GM23338 (cell line): Measurements from ENCODE around the gene TTC28. TPM values are rescaled to one million over a fixed set of nuclear protein-coding genes. Genes with fewer than 3 reads are reported as not detected.

Experiments
- ATAC-seq: fragments of 200-7000 bp; cut with Tn5 transposase; 3 replicates; pipeline ENCODE4 v1.9.1; 2020
- DNase-seq: peaks from one replicate; pipeline ENCODE4 v3.0.0-alpha.2; 2015; ENCODE audit warnings: low spot score
- H2AFZ ChIP-seq: fragments of 200-600 bp; sonication (generic); 2 replicates; pipeline ENCODE4 v1.8.0; 2016; ENCODE audit warnings: antibody characterized with exemption, mild to moderate bottlenecking, moderate library complexity
- H3F3A ChIP-seq: fragments of 200-600 bp; sonication (generic); replicated peaks from 2 replicates; pipeline ENCODE4 v1.8.0; 2017; ENCODE audit warnings: antibody characterized with exemption, mixed run types, low read depth
- H3K27ac ChIP-seq: fragments of 200-600 bp; sonication (generic); 2 replicates; pipeline ENCODE4 v1.6.1; 2016; ENCODE audit warnings: low read depth
- H3K27me3 ChIP-seq: fragments of 200-600 bp; sonication (generic); 2 replicates; pipeline ENCODE4 v1.8.0; 2016; ENCODE audit warnings: mild to moderate bottlenecking, mixed run types, moderate library complexity; ENCODE audit not compliant: insufficient read depth
- H3K36me3 ChIP-seq: fragments of 200-600 bp; sonication (generic); 2 replicates; pipeline ENCODE4 v1.8.0; 2016; ENCODE audit warnings: mild to moderate bottlenecking; ENCODE audit not compliant: insufficient read depth
- H3K4me1 ChIP-seq: fragments of 200-600 bp; sonication (generic); 2 replicates; pipeline ENCODE4 v1.8.0; 2016; ENCODE audit warnings: mild to moderate bottlenecking, moderate library complexity; ENCODE audit not compliant: insufficient read depth
- H3K4me2 ChIP-seq: fragments of 200-600 bp; sonication (generic); 2 replicates; pipeline ENCODE4 v1.7.1; 2017; ENCODE audit warnings: mixed run types
- H3K4me3 ChIP-seq: fragments of 200-600 bp; sonication (generic); 2 replicates; pipeline ENCODE4 v1.6.1; 2016; ENCODE audit warnings: mixed run types
- H3K79me2 ChIP-seq: fragments of 200-600 bp; sonication (generic); replicated peaks from 2 replicates; pipeline ENCODE4 v1.8.0; 2017; ENCODE audit warnings: mild to moderate bottlenecking; ENCODE audit not compliant: insufficient read depth
- H3K9me2 ChIP-seq: fragments of 200-600 bp; sonication (generic); 2 replicates; pipeline ENCODE4 v1.8.0; 2017; ENCODE audit not compliant: insufficient read depth
- H4K20me1 ChIP-seq: fragments of 200-600 bp; sonication (generic); replicated peaks from 2 replicates; pipeline ENCODE4 v1.8.0; 2017; ENCODE audit warnings: mild to moderate bottlenecking; ENCODE audit not compliant: insufficient read depth
- H3K27ac Mint-ChIP-seq: 2 replicates; pipeline ENCODE4 v1.8.0; 2020; ENCODE audit warnings: inconsistent platforms, mild to moderate bottlenecking, moderate library complexity, mixed read lengths
- H3K27me3 Mint-ChIP-seq: 3 replicates; pipeline ENCODE4 v1.8.0; 2022; ENCODE audit warnings: low read depth, mild to moderate bottlenecking, moderate library complexity, mixed read lengths, inconsistent platforms; ENCODE audit not compliant: insufficient read depth, poor library complexity
- H3K36me3 Mint-ChIP-seq: 3 replicates; pipeline ENCODE4 v1.8.0; 2021; ENCODE audit warnings: low read depth, mild to moderate bottlenecking, inconsistent platforms, moderate library complexity, mixed read lengths
- H3K4me1 Mint-ChIP-seq: 3 replicates; pipeline ENCODE4 v1.8.0; 2020; ENCODE audit warnings: mild to moderate bottlenecking, inconsistent platforms, mixed read lengths
- H3K4me3 Mint-ChIP-seq: 3 replicates; pipeline ENCODE4 v1.8.0; 2021; ENCODE audit warnings: moderate library complexity, mild to moderate bottlenecking, inconsistent platforms, mixed read lengths
- H3K9me3 Mint-ChIP-seq: 3 replicates; pipeline ENCODE4 v1.8.0; 2020; ENCODE audit warnings: moderate library complexity, mild to moderate bottlenecking, inconsistent platforms, mixed read lengths
- CTCF ChIP-seq, 2 experiments: fragments of 200-600 bp in 1 of 2; sonication (generic) in 1 of 2; conservative IDR thresholded peaks; 2 replicates each; pipeline versions ENCODE4 v1.5.1 to v1.6.1; 2016 to 2017; ENCODE audit warnings: antibody characterized with exemption in 2 of 2, low read depth in 2 of 2, mild to moderate bottlenecking in 2 of 2, moderate library complexity in 1 of 2
- ETS1 ChIP-seq: IDR thresholded peaks from 2 replicates; pipeline ENCODE4 v1.6.1; 2016; ENCODE audit warnings: antibody characterized with exemption
- EZH2 ChIP-seq: fragments of 200-600 bp; sonication (generic); IDR thresholded peaks from one replicate; pipeline ENCODE4 v1.8.0; 2017; ENCODE audit warnings: antibody characterized with exemption, mild to moderate bottlenecking, low read depth; ENCODE audit not compliant: unreplicated experiment
- EZH2phosphoT487 ChIP-seq: fragments of 200-600 bp; sonication (generic); IDR thresholded peaks from one replicate; pipeline ENCODE4 v1.8.1; 2018; ENCODE audit warnings: antibody characterized with exemption; ENCODE audit not compliant: unreplicated experiment
- NANOG ChIP-seq: IDR thresholded peaks from 2 replicates; pipeline ENCODE4 v1.6.1; 2016; ENCODE audit warnings: antibody characterized with exemption, borderline replicate concordance
- POLR2AphosphoS5 ChIP-seq: IDR thresholded peaks from 2 replicates; pipeline ENCODE4 v1.6.1; 2016; ENCODE audit warnings: antibody characterized with exemption, low read depth
- REST ChIP-seq: IDR thresholded peaks from one replicate; pipeline ENCODE4 v1.6.1; 2018; ENCODE audit warnings: antibody characterized with exemption; ENCODE audit not compliant: unreplicated experiment
- STAT1 ChIP-seq: IDR thresholded peaks from one replicate; pipeline ENCODE4 v1.6.1; 2016; ENCODE audit warnings: antibody characterized with exemption; ENCODE audit not compliant: unreplicated experiment
- ZNF114 ChIP-seq: fragments of 250-450 bp; sonication (Bioruptor Pico); IDR thresholded peaks from 2 replicates; pipeline ENCODE4 v1.5.0; 2020; ENCODE audit warnings: mild to moderate bottlenecking, moderate library complexity
- ZNF331 ChIP-seq: fragments of 250-450 bp; sonication (Bioruptor Pico); IDR thresholded peaks from 2 replicates; pipeline ENCODE4 v1.5.0; 2020; ENCODE audit warnings: low read depth, mild to moderate bottlenecking, moderate library complexity
- ZNF462 ChIP-seq: fragments of 250-450 bp; sonication (Bioruptor Pico); IDR thresholded peaks from 2 replicates; pipeline ENCODE4 v1.5.0; 2020; ENCODE audit warnings: mild to moderate bottlenecking, moderate library complexity
- polyA plus RNA-seq: library from polyadenylated mRNA; unstranded; fragments of >200 nt; fragmentation: Nextera tagmentation; extraction: Ambion mirVana; gene quantifications from 2 replicates; pipeline ENCODE4 v1.2.1, GENCODE V29; 2016
- total RNA-seq: library from RNA; depleted of rRNA; stranded (reverse); fragments of >200 nt; shearing (Covaris generic); gene quantifications from 2 replicates; pipeline ENCODE4 v1.2.3, GENCODE V29; 2014

TTC28 gene
- total and polyA plus RNA-seq, 2 experiments from 2014 or later, result 4.5 to 16.1 TPM

GRCh38 chr22:28102151-28102812 lies 577.4 kb downstream of the TTC28 start:
- peaks cover 2% of the 10 kb centered on the region for H3K27me3 Mint-ChIP-seq
- Histone ChIP-seq H3K4me1 (no peaks in the 10 kb centered on the region), H3K4me3 (no peak overlapping the region), H3K27me3 (no peaks in the 10 kb centered on the region), H3K36me3 (no peaks in the 10 kb centered on the region), H3K27ac (no peak overlapping the region), H3K79me2 (no peaks in the 10 kb centered on the region), H3K4me2 (no peak overlapping the region), H4K20me1 (no peaks in the 10 kb centered on the region), H2AFZ (no peak overlapping the region), H3K9me2 (no peaks in the 10 kb centered on the region), H3F3A (no peaks in the 10 kb centered on the region)
- H3K27ac Mint-ChIP-seq, result no peak overlapping the region
- H3K9me3 Mint-ChIP-seq, result no peaks in the 10 kb centered on the region
- H3K4me1 Mint-ChIP-seq, result no peaks in the 10 kb centered on the region; the same call in 2 of the 3 replicates
- H3K4me3 Mint-ChIP-seq, result no peak overlapping the region
- DNase-seq (no peak), ATAC-seq (no peak)
- no peaks in the 10 kb centered on the region; the same call in 2 of the 3 replicates for H3K36me3 Mint-ChIP-seq
- TF ChIP-seq CTCF (conservative IDR thresholded peaks at IDR 0.05; ENCODE audit: low read depth in 2 of 2), result no peak
- TF ChIP-seq ZNF331, result no peak
- no peak for TF ChIP-seq STAT1
- TF ChIP-seq POLR2AphosphoS5, result no peak
- TF ChIP-seq EZH2phosphoT487, result no peak
- no peak for TF ChIP-seq REST
- no peak for TF ChIP-seq ETS1
- TF ChIP-seq NANOG, result no peak
- no peak for TF ChIP-seq ZNF462 (CRISPR knock-in tag)
- no peak for TF ChIP-seq ZNF114 (CRISPR knock-in tag)
- no peak for TF ChIP-seq EZH2
